ENCODE data around the gene RBBP5. TPM values are rescaled to one million over a fixed set of nuclear protein-coding genes. Genes with fewer than 3 reads are reported as not detected.

RBBP5 gene
- total RNA-seq, 6 experiments from 2014 or later: 13.6 to 16.2 (median 15.8) TPM

GRCh38 chr1:205095422-205095821, 26.4 kb downstream of the RBBP5 start:
- no peaks in the 10 kb centered on the region; the same call in 1 of the 2 replicates for H3K27me3 Mint-ChIP-seq (ENCODE audit: insufficient read depth)
- TF ChIP-seq CTCF (IDR thresholded peaks at IDR 0.05): no peak
- no peaks in the 10 kb centered on the region for H3K9me3 Mint-ChIP-seq
- no peak for DNase-seq
- H3K36me3 Mint-ChIP-seq (ENCODE audit: low read depth): peaks cover 31% of the 10 kb centered on the region
- H3K4me1 Mint-ChIP-seq (ENCODE audit: low read depth): peaks cover 20% of the 10 kb centered on the region
- no peak overlapping the region for H3K4me3 Mint-ChIP-seq
- H3K27ac Mint-ChIP-seq: no peak overlapping the region

GRCh38 chr1:205091043-205091740, 30.6 kb downstream of the RBBP5 start:
- Mint-ChIP-seq H3K4me1 (ENCODE audit: low read depth) (peaks cover 35% of the 10 kb centered on the region), H3K4me3 (no peak overlapping the region), H3K9me3 (no peaks in the 10 kb centered on the region), H3K27me3 (ENCODE audit: insufficient read depth) (no peaks in the 10 kb centered on the region; the same call in 1 of the 2 replicates), H3K27ac (no peak overlapping the region), H3K36me3 (ENCODE audit: low read depth) (peaks cover 33% of the 10 kb centered on the region)
- no peak for DNase-seq
- no peak for TF ChIP-seq CTCF (IDR thresholded peaks at IDR 0.05)

GRCh38 chr1:205088341-205088740, 33.4 kb downstream of the RBBP5 start:
- H3K36me3 Mint-ChIP-seq (ENCODE audit: low read depth): peaks cover 48% of the 10 kb centered on the region
- DNase-seq: peak; percentile 33
- peak overlapping the region; percentile 82 for H3K27ac Mint-ChIP-seq
- H3K9me3 Mint-ChIP-seq: no peaks in the 10 kb centered on the region
- H3K4me1 Mint-ChIP-seq (ENCODE audit: low read depth): peaks cover 35% of the 10 kb centered on the region
- TF ChIP-seq CTCF (IDR thresholded peaks at IDR 0.05): no peak
- H3K27me3 Mint-ChIP-seq (ENCODE audit: insufficient read depth): no peaks in the 10 kb centered on the region; the same call in 1 of the 2 replicates
- H3K4me3 Mint-ChIP-seq: peak overlapping the region; percentile 29; the same call in 1 of the 2 replicates

- Mint-ChIP-seq H3K36me3 (ENCODE audit: low read depth) (peaks cover 38% of the 10 kb centered on the region), H3K27me3 (ENCODE audit: insufficient read depth) (no peaks in the 10 kb centered on the region; the same call in 1 of the 2 replicates), H3K9me3 (no peaks in the 10 kb centered on the region), H3K27ac (no peak within 1 kb of the TSS), H3K4me3 (no peak within 1 kb of the TSS), H3K4me1 (ENCODE audit: low read depth) (peaks cover 19% of the 10 kb centered on the region)
- DNase-seq: no peak
- TF ChIP-seq CTCF (IDR thresholded peaks at IDR 0.05): no peak
These were observed 37.4 kb downstream of the RBBP5 start, which contains the start of gene TMEM81 for GRCh38 chr1:205084360-205084759. TMEM81 (minus strand) TSS chr1:205084460; CDS start chr1:205084320, 140 bp downstream.

GRCh38 chr1:205082431-205082830, 39.3 kb downstream of the RBBP5 start:
- no peaks in the 10 kb centered on the region for H3K9me3 Mint-ChIP-seq
- peaks cover 1% of the 10 kb centered on the region; the same call in 1 of the 2 replicates for H3K27me3 Mint-ChIP-seq (ENCODE audit: insufficient read depth)
- no peak overlapping the region for H3K27ac Mint-ChIP-seq
- H3K4me3 Mint-ChIP-seq: no peak overlapping the region
- no peak for DNase-seq
- H3K36me3 Mint-ChIP-seq (ENCODE audit: low read depth): peaks cover 21% of the 10 kb centered on the region
- TF ChIP-seq CTCF (IDR thresholded peaks at IDR 0.05): no peak
- no peaks in the 10 kb centered on the region for H3K4me1 Mint-ChIP-seq (ENCODE audit: low read depth)

Data from HFFc6 (cell line).